Erythroblast (primary cell): ENCODE results near the gene TLCD5.

Experiments used
- DNase-seq, 2 experiments: peaks; one replicate each; lab custom pipeline; 2025; lab: John Stamatoyannopoulos, UW
- GATA1 ChIP-seq: IDR thresholded peaks from 2 replicates; pipeline ENCODE4 v1.6.1; 2011; ENCODE audit warnings: low read depth, mild to moderate bottlenecking, control low read depth, low read length, moderate library complexity
- POLR2A ChIP-seq: IDR thresholded peaks from 2 replicates; pipeline ENCODE4 v1.6.1; 2011; ENCODE audit warnings: mild to moderate bottlenecking, low read length

TLCD5 gene

GRCh38 chr11:120327311-120327710 lies 2.2 kb downstream of the TLCD5 start:
- TF ChIP-seq POLR2A, result no peak
- TF ChIP-seq GATA1, result no peak
- DNase-seq, result no peak

- no peak for DNase-seq
- TF ChIP-seq POLR2A (no peak), GATA1 (no peak)
Measured at GRCh38 chr11:120329556-120329955, 4.5 kb downstream of the TLCD5 start.

- no peak for DNase-seq
- TF ChIP-seq GATA1, result no peak
- TF ChIP-seq POLR2A, result no peak
Measured at GRCh38 chr11:120330045-120330444, 4.9 kb downstream of the TLCD5 start.

GRCh38 chr11:120331301-120331996 lies 6.3 kb downstream of the TLCD5 start:
- TF ChIP-seq GATA1 (no peak), POLR2A (no peak)
- no peak for DNase-seq

- TF ChIP-seq GATA1 (no peak), POLR2A (no peak)
Measured at GRCh38 chr11:120332822-120333716, 8.0 kb downstream of the TLCD5 start.

GRCh38 chr11:120333801-120334200 lies 8.7 kb downstream of the TLCD5 start:
- TF ChIP-seq POLR2A, result no peak
- TF ChIP-seq GATA1, result no peak
- no peak for DNase-seq

More at GRCh38 chr11:120332822-120333716, 8.0 kb downstream of the TLCD5 start:
- no peak for DNase-seq

GRCh38 chr11:120334332-120334731 lies 9.2 kb downstream of the TLCD5 start:
- no peak for DNase-seq
- TF ChIP-seq GATA1 (no peak), POLR2A (no peak)

- TF ChIP-seq GATA1 (no peak), POLR2A (no peak)
- DNase-seq, result peak; percentile 81 to 89
Measured at GRCh38 chr11:120334894-120335462, 9.9 kb downstream of the TLCD5 start.

- TF ChIP-seq POLR2A (no peak), GATA1 (no peak)
- DNase-seq, result no peak
Measured at GRCh38 chr11:120335556-120335907, 10.4 kb downstream of the TLCD5 start.

GRCh38 chr11:120335908-120336640 lies 11.0 kb downstream of the TLCD5 start, which contains the start of gene ARHGEF12:
TSS of gene ARHGEF12 (plus strand) at chr11:120336413. CDS start at chr11:120337244, 831 bp downstream.
- TF ChIP-seq GATA1, result no peak
- peak; percentile 78 for TF ChIP-seq POLR2A
- DNase-seq, result peak; percentile 96 to 97

- TF ChIP-seq POLR2A (peak; percentile 37), GATA1 (no peak)
- peak; percentile 83 to 87 for DNase-seq
Measured at GRCh38 chr11:120336641-120337354, 11.7 kb downstream of the TLCD5 start.

GRCh38 chr11:120337355-120338106 lies 12.4 kb downstream of the TLCD5 start:
- no peak for TF ChIP-seq POLR2A
- no peak for TF ChIP-seq GATA1
- DNase-seq, result peak; percentile 60 to 76
